HG02678 (cell line): ENCODE results near the gene GPR161.

Experiments
- ATAC-seq: cut with Tn5 transposase; IDR thresholded peaks from one replicate; pipeline ENCODE4 v1.9.1; 2021; ENCODE audit warnings: mild to moderate bottlenecking, moderate library complexity; ENCODE audit not compliant: unreplicated experiment

Gene GPR161

DNA sequence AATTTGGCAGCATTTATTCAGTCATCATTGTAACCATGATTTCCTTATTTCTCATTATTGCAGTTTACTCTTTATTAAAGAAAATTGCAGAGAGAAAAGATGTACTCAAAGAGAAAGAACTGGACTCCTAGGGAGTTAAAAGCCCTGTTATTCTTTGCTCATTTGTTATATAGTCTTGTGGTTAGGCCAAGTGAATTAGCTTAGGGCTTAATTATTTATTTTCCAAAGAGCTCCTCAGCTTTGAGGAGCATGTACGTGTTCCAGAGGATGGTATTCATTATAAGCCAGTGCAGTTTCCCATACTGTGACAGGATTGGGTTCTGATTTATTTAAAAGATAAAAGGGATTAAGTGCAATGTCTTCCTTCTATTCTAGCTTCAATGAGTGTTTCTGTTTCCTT is 86.4 kb downstream of the GPR161 start:
- no peak for ATAC-seq

DNA sequence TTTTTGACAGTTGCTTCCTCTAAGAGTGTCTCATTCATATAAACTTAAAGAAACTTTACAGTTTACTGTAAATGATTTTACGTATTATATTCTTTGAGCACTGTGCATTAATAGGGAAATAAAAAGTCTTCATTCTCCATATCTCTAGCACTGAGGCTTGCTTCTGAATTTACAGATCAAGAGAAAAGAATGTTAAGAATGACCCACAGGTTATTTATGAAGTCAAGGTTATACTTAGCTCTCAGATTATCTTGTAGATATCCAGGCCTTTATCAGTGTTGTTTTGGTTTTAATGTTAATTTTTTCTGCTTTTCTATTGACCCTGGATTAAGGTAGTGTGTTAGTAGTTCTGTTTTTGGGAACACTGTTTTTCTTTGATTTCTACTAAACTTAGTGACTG is 91.4 kb downstream of the GPR161 start:
- ATAC-seq, result no peak

DNA sequence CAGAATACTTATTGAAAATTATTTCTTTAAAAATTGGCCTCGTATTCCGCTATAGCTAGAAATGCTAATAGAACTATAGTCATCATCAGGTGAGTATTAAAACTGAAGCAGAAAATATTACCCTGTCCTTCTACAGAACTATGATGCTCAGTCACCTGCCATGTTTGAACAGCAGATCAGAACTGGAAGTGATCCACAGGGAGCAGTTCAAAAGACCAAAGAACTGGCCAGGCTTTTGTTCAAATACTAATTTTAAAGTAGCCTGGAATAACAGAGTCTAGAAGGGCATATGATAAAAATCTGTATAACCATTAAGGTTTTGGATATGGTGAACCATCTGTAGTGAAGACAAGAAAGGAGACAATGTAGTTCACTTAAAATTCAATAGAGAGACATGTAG is 94.4 kb downstream of the GPR161 start:
- ATAC-seq, result no peak

DNA sequence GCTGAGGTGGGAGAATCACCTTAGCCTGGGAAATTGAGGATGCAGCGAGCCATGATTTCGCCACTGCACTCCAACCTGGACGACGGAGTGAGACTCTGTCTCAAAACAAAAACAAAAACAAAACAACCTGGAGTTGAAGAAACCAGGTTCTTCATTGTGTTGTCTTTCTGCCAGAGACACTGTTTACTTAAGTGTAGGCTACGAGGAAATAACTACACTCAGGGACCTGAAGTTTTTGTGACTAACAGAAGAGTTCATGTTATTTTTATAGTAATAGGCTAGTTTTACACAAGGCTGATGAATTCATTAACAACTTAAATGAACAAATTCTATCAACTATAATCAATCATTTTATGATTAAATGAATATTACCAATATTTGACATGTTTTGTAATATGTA is 101.4 kb downstream of the GPR161 start:
- ATAC-seq, result no peak

DNA sequence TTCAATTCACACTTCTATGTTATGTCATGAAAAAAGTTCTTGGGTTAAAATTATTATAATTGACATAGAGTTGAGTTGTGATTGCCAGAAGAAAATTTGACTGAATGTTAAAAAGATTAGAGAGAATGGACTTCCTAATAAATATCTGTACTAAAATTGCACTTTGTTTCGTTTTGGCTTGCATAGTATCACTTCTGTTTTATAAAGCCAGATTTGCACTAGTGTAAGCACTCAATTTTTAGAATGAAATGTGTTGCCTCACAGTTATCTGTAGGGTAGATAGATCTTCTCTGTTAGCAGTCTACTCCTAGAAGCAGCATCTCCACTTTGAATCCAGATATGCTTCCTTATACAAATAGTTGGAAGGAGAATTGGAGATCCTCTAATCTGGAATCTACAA is 104.7 kb downstream of the GPR161 start:
- ATAC-seq, result no peak

DNA sequence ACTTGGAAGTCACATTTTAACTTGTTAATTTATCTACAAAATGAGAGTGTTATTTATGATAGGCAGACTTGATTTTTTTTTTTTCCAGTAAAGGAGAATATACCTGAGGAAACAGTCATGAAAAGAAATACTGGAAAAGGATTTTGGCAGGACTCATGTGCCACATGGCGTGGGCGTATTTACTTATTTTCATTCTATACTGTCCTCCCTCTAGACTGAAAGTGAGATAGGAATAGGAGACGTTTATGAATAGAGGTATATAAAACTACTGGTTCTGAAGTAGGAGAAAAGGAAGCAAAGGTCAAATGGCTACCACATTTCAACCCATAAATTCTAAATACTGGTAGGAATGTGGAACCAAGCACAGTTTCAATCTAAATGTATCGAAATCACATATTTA is 105.1 kb downstream of the GPR161 start:
- ATAC-seq, result no peak

DNA sequence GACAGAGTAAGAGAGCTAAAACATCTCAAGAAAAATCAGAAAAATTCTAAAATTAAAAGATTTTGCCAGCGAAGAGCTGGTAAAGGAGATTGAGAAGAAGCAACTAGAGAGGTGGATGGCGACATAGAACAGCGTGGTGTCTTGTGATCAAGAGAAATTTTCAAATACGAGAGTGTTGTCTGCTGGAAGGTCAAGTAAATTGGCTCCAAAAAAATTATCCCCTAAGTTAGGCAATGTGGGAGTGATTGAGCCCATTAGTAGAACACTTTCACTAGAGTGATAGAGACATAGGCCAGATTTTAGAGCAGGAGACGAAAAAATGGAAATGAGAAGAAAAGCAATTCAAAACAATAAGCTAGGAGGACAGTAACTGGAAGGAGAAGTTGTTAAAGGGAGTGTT is 105.5 kb downstream of the GPR161 start:
- ATAC-seq, result no peak
